WI38 (cell line): ENCODE data around the gene XAF1.

ENCODE experiments used
- H3K4me3 ChIP-seq: 2 replicates; pipeline ENCODE4 v1.5.1; 2011; ENCODE audit warnings: low read depth, mild to moderate bottlenecking, control low read depth, low read length
- TF ChIP-seq, protein P1 (sequence below): IDR thresholded peaks from 2 replicates; pipeline ENCODE4 v1.5.1; 2012; ENCODE audit warnings: low read depth, mild to moderate bottlenecking, control low read depth, low read length

The XAF1 gene

DNA sequence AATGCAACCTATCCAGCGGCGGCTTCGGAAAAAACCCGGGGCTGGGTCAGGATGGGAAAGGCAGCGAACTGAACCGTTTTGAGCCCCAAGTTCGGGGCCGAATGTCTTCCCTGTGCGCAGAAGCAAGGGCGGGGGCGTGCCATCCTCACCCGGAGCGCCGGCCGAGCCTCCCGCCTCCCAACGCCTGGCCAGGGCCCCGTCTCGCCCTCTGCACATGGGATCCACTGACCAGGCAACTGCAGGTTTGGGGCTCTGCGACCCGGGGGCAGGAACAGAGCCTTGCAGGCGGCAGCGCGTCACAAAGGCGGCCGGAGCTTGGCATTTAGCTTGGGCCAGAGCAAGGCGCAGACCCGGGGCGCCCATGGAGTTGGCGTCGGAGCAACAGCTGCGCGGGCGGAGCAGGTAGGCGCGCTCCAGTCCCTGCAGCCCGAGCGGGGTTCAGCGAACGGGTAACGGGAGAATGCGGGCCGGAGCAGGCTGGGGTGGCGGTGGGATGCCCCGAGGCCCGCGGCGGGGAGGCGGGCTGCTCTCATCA, 20.1 kb downstream of the XAF1 start, which contains the start of gene FBXO39:
FBXO39 (plus strand) TSS at position 345 of the 535 bp plus-strand sequence. CDS start 3,654 bp downstream, outside the sequence.
- H3K4me3 ChIP-seq = no peak within 1 kb of the TSS
- TF ChIP-seq, protein P1, sequence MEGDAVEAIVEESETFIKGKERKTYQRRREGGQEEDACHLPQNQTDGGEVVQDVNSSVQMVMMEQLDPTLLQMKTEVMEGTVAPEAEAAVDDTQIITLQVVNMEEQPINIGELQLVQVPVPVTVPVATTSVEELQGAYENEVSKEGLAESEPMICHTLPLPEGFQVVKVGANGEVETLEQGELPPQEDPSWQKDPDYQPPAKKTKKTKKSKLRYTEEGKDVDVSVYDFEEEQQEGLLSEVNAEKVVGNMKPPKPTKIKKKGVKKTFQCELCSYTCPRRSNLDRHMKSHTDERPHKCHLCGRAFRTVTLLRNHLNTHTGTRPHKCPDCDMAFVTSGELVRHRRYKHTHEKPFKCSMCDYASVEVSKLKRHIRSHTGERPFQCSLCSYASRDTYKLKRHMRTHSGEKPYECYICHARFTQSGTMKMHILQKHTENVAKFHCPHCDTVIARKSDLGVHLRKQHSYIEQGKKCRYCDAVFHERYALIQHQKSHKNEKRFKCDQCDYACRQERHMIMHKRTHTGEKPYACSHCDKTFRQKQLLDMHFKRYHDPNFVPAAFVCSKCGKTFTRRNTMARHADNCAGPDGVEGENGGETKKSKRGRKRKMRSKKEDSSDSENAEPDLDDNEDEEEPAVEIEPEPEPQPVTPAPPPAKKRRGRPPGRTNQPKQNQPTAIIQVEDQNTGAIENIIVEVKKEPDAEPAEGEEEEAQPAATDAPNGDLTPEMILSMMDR = no peak

DNA sequence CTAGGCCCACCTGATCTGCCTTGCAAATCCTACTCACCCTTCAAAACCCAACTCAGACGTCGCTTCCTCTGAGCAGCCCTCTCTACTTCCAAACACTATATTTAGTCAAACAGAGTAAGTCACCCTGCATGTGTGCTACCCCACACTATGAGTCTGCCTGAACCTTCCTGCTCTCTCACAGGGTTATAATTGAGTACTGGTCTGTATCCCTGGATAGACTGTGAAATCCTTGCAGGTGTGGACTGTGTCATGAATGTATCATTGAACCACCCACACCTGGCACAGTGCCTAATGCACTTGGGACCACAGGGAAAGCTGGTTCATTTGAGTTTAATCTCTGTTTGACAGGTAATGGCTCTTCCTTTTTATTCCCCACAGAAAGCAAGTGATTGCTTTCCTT, 23.6 kb downstream of the XAF1 start:
- TF ChIP-seq, protein P1 = no peak
- H3K4me3 ChIP-seq = no peak overlapping the region

DNA sequence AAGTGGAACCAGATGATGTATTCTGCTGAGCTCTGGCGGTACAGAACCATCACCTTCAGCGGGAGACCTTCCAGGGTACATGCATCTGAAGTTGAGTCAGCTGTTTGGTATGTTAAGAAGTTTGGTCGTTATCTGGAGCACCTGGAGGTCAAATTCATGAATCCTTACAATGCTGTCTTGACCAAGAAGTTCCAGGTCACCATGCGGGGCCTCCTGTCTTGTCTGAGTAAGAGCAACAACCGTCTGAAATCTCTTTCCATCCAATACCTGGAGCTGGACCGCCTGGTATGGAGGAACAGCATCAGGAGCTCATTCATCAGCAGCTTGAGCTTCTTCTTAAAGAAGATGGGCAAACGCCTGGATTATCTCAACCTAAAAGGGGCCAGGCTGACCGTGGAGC, 24.2 kb downstream of the XAF1 start:
- no peak overlapping the region for H3K4me3 ChIP-seq
- TF ChIP-seq, protein P1 = no peak

DNA sequence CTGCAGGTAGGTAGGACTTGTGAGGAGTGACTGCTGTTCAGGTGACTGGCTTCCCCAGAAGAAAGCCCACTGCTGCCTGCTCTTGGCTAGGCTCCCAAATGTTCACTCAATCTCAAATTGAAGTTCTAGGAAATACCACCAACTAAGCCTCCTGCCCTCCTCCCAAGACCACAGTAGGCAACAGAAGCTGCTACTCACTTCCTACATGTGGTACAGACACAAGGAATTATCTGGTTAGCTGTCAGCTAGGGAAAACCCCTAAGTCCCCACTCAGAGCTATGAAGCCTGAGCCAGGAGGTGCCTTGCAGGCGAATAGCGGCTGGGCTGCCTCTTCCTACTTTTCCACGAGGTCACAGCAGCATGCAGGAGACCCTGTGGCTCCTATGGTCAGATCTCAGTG, 25.0 kb downstream of the XAF1 start:
- H3K4me3 ChIP-seq = no peak overlapping the region
- TF ChIP-seq, protein P1 = no peak

DNA sequence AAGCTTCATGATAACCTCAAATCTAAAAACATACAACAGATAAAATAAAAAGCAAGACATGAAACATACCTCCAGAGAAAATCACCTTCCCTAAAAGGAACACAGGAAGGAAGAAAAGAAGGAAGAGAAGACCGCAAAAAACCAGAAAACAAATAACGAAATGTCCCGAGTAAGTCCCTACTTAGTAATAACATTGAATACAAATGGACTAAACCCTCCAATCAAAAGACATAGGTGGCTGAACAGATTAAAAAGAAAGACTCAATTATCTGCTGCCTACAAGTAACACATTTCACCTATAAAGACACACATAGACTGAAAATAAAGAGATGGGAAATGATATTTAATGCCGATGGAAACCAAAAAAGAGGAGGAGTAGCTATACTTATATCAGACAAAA, 26.4 kb downstream of the XAF1 start:
- H3K4me3 ChIP-seq = no peak overlapping the region
- TF ChIP-seq, protein P1 = no peak

DNA sequence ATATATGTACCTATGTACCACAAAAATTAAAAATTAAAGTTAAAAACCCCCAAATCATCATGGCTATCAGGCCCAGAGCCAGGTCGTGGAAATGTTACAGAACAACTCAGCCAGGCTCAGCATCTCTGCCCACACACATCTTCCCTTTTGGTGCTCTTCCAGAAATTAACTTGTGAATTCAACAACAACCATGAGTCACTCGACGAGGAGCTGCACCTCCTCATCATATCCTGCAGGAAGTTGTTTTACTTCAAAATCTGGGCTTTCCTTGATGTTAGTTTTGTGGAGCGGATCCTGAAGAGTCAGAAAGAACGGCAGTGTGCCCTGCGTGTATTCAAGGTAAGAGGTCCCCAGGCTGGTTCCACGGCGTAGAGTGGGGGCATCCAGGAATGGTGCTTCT, 30.8 kb downstream of the XAF1 start:
- H3K4me3 ChIP-seq = no peak overlapping the region
- TF ChIP-seq, protein P1 = no peak

DNA sequence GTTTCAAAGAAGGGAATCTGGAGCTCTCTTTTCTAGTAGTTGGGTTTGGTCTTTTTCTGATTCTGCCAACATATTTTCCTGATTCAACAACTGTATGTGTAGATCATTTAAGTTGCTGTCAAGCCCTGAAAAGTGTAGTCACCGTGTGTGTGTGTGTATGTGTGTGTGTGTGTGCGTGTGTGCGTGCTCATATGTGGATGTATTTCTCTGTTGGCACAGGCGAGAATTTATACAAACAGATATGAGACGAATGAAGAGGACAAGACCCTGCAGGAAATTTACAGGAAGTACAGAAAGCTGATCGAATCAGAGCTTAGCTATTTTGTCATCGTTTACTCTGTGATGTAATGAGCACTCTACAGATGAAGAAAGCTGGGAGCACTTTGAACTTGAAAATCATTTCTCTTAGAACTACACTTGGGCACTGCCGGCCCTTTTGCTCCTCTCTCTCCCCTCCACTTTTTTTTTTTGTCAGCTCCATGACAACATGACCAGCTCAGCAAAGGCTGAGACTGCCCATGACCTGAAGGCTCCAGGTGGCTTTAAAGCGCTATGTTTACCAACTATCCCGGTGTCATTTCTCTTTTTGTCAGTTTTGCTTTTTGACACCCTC, 31.3 kb downstream of the XAF1 start:
- H3K4me3 ChIP-seq = no peak overlapping the region
- TF ChIP-seq, protein P1 = no peak
